Activated CD4-positive, alpha-beta T cell treated with anti-CD3 and anti-CD28 coated beads, Interleukin-2, amount 50 U/mL, for 24 hours (primary cell): ENCODE measurements around the gene AFTPH.

Experiments
- DNase-seq, 2 donors: peaks; one replicate each; pipeline ENCODE4 v3.0.0-alpha.2; 2020; ENCODE audit warnings: low read depth in 1 of 2, low spot score in 1 of 2

The AFTPH gene

GRCh38 chr2:64629875-64630274 lies 105.7 kb downstream of the AFTPH start:
- DNase-seq: no peak

GRCh38 chr2:64630752-64631151 lies 106.6 kb downstream of the AFTPH start:
- DNase-seq: no peak

GRCh38 chr2:64631771-64632170 lies 107.6 kb downstream of the AFTPH start:
- DNase-seq: no peak

GRCh38 chr2:64632835-64633819 lies 109.0 kb downstream of the AFTPH start:
- no peak for DNase-seq

- no peak for DNase-seq
These were observed 110.5 kb downstream of the AFTPH start for GRCh38 chr2:64634345-64635267.

GRCh38 chr2:64635976-64636911 lies 112.1 kb downstream of the AFTPH start:
- DNase-seq: no peak

- DNase-seq: no peak
These were observed 113.0 kb downstream of the AFTPH start for GRCh38 chr2:64637000-64637635.

- DNase-seq: no peak
These were observed 113.8 kb downstream of the AFTPH start for GRCh38 chr2:64637931-64638330.

GRCh38 chr2:64638502-64639120 lies 114.5 kb downstream of the AFTPH start:
- no peak for DNase-seq

GRCh38 chr2:64639691-64640090 lies 115.6 kb downstream of the AFTPH start:
- no peak for DNase-seq

GRCh38 chr2:64640153-64641044 lies 116.3 kb downstream of the AFTPH start:
- no peak for DNase-seq

- no peak for DNase-seq
These were observed 117.5 kb downstream of the AFTPH start for GRCh38 chr2:64641599-64641998.
